DND-41 (cell line): ENCODE data around the gene BAG1.

Experiments used
- ATAC-seq: fragments of 200-7000 bp; cut with Tn5 transposase; 3 replicates; pipeline ENCODE4 v1.9.1; 2021; ENCODE audit warnings: low read depth; ENCODE audit not compliant: insufficient read depth
- DNase-seq: peaks from one replicate; pipeline ENCODE4 v3.0.0-alpha.2; 2020
- H2AFZ ChIP-seq: 2 replicates; pipeline ENCODE4 v1.6.0; 2012; ENCODE audit warnings: low read depth, low read length
- H3K27ac ChIP-seq: 2 replicates; pipeline ENCODE4 v1.5.1; 2012; ENCODE audit warnings: low read length, inconsistent platforms
- H3K27me3 ChIP-seq: fragments of 200-600 bp; sonication (generic); 2 replicates; pipeline ENCODE4 v1.6.0; 2012; ENCODE audit warnings: low read length, mild to moderate bottlenecking, inconsistent platforms; ENCODE audit not compliant: insufficient read depth, poor library complexity
- H3K36me3 ChIP-seq: 2 replicates; pipeline ENCODE4 v1.5.1; 2012; ENCODE audit warnings: low read length, inconsistent platforms; ENCODE audit not compliant: insufficient read depth
- H3K4me1 ChIP-seq: 2 replicates; pipeline ENCODE4 v1.5.1; 2012; ENCODE audit warnings: mild to moderate bottlenecking, low read length; ENCODE audit not compliant: insufficient read depth
- H3K4me2 ChIP-seq: 2 replicates; pipeline ENCODE4 v1.6.0; 2012; ENCODE audit warnings: mild to moderate bottlenecking, moderate library complexity, low read length, inconsistent platforms; ENCODE audit not compliant: insufficient read depth
- H3K4me3 ChIP-seq, 2 experiments: fragments of 200-600 bp in 1 of 2; shearing (Covaris generic) in 1 of 2; 2 replicates each; pipeline ENCODE4 v1.5.1; 2012 to 2016; ENCODE audit warnings: inconsistent platforms in 2 of 2, low read length in 2 of 2, mild to moderate bottlenecking in 2 of 2, low read depth in 1 of 2, moderate library complexity in 1 of 2
- H3K79me2 ChIP-seq: 2 replicates; pipeline ENCODE4 v1.6.0; 2012; ENCODE audit warnings: low read length, inconsistent platforms; ENCODE audit not compliant: insufficient read depth
- H3K9ac ChIP-seq: 2 replicates; pipeline ENCODE4 v1.6.0; 2012; ENCODE audit warnings: low read depth, mild to moderate bottlenecking, inconsistent platforms, low read length, moderate library complexity
- H3K9me3 ChIP-seq: 2 replicates; pipeline ENCODE4 v1.5.1; 2012; ENCODE audit warnings: low read length, moderate library complexity, mild to moderate bottlenecking, inconsistent platforms; ENCODE audit not compliant: insufficient read depth, severe bottlenecking
- H4K20me1 ChIP-seq: 2 replicates; pipeline ENCODE4 v1.6.0; 2012; ENCODE audit warnings: low read length; ENCODE audit not compliant: insufficient read depth
- EZH2 ChIP-seq: IDR thresholded peaks from 3 replicates; pipeline ENCODE4 v1.6.1; 2012; ENCODE audit warnings: borderline replicate concordance, low read depth, mild to moderate bottlenecking, moderate library complexity, low read length, inconsistent platforms; ENCODE audit not compliant: severe bottlenecking
- TF ChIP-seq, protein P1 (sequence below): IDR thresholded peaks from 2 replicates; pipeline ENCODE4 v1.5.1; 2012; ENCODE audit warnings: borderline replicate concordance, low read length, moderate library complexity, mild to moderate bottlenecking; ENCODE audit not compliant: poor library complexity, severe bottlenecking; ENCODE audit errors: extremely low read depth

Gene BAG1

GRCh38 chr9:33236571-33236970, 27.9 kb downstream of the BAG1 start:
- no peak overlapping the region for H3K9ac ChIP-seq
- TF ChIP-seq, protein P1, sequence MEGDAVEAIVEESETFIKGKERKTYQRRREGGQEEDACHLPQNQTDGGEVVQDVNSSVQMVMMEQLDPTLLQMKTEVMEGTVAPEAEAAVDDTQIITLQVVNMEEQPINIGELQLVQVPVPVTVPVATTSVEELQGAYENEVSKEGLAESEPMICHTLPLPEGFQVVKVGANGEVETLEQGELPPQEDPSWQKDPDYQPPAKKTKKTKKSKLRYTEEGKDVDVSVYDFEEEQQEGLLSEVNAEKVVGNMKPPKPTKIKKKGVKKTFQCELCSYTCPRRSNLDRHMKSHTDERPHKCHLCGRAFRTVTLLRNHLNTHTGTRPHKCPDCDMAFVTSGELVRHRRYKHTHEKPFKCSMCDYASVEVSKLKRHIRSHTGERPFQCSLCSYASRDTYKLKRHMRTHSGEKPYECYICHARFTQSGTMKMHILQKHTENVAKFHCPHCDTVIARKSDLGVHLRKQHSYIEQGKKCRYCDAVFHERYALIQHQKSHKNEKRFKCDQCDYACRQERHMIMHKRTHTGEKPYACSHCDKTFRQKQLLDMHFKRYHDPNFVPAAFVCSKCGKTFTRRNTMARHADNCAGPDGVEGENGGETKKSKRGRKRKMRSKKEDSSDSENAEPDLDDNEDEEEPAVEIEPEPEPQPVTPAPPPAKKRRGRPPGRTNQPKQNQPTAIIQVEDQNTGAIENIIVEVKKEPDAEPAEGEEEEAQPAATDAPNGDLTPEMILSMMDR: no peak
- TF ChIP-seq EZH2: no peak
- no peak overlapping the region for H3K27ac ChIP-seq
- no peaks in the 10 kb centered on the region for H3K79me2 ChIP-seq
- H4K20me1 ChIP-seq: no peaks in the 10 kb centered on the region
- no peaks in the 10 kb centered on the region for H3K4me1 ChIP-seq
- H3K4me3 ChIP-seq: no peak overlapping the region
- no peak overlapping the region for H2AFZ ChIP-seq
- no peak overlapping the region for H3K4me2 ChIP-seq
- no peak for ATAC-seq
- H3K36me3 ChIP-seq: no peaks in the 10 kb centered on the region
- H3K9me3 ChIP-seq: no peaks in the 10 kb centered on the region
- H3K27me3 ChIP-seq: no peaks in the 10 kb centered on the region
- DNase-seq: no peak

DNA sequence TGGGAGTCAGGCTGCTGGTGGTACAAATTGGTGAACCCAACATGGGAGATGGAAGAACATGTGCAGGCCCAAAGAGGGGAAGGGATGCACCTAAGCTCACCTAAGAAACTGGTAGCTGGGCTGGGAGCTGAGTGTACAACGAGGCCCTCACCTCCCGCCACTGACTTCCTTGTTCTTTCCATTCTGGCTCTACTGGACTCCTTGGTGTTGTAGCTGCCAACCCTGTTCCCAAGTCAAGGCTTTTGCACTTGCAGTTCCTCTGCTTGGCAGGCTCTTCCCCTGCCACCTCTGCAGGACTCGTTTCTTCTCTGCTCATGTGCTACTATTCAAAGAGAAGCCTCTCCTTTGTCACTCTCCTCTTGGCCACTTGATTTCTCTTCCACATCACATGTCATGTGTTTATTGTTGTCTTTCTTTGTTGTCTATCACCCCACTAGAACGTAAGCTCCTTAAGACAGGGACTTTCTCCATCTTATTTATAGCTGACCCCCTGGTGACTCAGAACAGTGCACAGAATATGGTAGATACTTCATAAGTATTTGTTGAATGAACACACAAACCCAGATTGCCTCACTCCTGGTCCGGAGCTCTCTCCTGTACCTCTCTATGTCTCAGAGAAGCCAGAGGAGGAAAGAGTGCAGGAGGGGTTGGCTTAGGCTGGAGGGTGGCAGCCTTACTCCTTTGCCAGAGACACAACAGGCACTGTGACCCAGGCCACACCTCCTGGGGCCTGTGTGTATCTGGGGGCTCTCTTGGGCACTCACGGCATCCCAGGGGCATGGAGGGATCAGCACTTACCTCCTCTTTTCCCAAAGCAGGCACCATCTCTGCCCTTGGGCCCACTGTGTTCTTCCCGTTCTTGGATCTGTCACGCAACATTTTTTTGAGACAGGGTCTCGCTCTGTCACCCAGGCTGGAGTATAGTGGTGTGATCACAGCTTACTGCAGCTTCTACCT, 29.7 kb downstream of the BAG1 start:
- Histone ChIP-seq H3K4me1 (no peaks in the 10 kb centered on the region), H3K4me3 (no peak overlapping the region), H3K9me3 (no peaks in the 10 kb centered on the region), H3K79me2 (no peaks in the 10 kb centered on the region), H2AFZ (no peak overlapping the region), H3K27me3 (no peaks in the 10 kb centered on the region), H3K36me3 (no peaks in the 10 kb centered on the region), H4K20me1 (no peaks in the 10 kb centered on the region), H3K27ac (no peak overlapping the region), H3K9ac (no peak overlapping the region), H3K4me2 (no peak overlapping the region)
- TF ChIP-seq, protein P1: no peak
- no peak for TF ChIP-seq EZH2
- DNase-seq (no peak), ATAC-seq (no peak)

DNA sequence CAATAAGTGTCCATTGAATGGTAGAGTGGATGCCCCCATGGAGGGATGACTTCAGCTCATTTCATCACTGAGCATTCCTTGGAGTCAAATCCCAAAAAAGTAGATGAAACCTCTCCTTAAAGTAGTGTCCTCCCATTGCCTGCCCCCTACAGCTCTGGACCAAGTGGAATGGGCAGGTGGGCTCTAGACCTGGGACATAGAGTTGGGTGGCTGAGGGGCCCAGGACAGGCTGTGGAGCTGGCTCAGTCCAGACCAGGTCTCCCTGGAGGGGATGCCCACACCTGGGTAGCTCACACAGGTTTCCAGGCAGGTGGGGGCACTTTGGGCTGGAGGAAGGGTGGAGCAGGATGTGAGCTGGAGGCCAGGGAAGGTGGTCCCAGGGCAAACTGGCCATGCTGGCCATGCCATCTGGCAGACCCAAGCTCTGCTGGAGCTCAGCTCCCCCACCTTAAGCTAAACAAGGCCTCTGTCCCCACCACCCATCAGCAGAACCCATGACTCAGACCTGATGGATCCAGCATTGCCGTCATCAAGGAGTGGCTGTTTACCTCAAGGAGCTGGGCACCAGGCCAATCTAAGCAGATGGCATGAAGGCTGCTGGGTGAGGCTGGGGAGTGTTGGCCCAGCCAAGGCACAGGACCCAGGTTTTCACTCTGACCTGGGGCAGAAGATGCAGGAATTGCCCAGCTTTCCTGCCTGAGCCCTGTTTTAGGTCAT, 30.7 kb downstream of the BAG1 start:
- no peak overlapping the region for H3K4me2 ChIP-seq
- no peak overlapping the region for H3K27ac ChIP-seq
- H3K79me2 ChIP-seq: no peaks in the 10 kb centered on the region
- H3K4me3 ChIP-seq: no peak overlapping the region
- TF ChIP-seq, protein P1: no peak
- no peak for TF ChIP-seq EZH2
- H3K27me3 ChIP-seq: no peaks in the 10 kb centered on the region
- no peak overlapping the region for H3K9ac ChIP-seq
- DNase-seq (no peak), ATAC-seq (no peak)
- H4K20me1 ChIP-seq: no peaks in the 10 kb centered on the region
- H3K36me3 ChIP-seq: no peaks in the 10 kb centered on the region
- no peaks in the 10 kb centered on the region for H3K4me1 ChIP-seq
- H3K9me3 ChIP-seq: no peaks in the 10 kb centered on the region
- no peak overlapping the region for H2AFZ ChIP-seq
